Type B pancreatic cell (in vitro differentiated cells): Measurements from ENCODE around the gene COL5A3. TPM values are rescaled to one million over a fixed set of nuclear protein-coding genes. Genes with fewer than 3 reads are reported as not detected.

Experiments used
- DNase-seq: peaks from one replicate; pipeline ENCODE4 v3.0.0; 2021; ENCODE audit warnings: mixed read lengths; ENCODE audit not compliant: unreplicated experiment; ENCODE audit errors: extremely low spot score
- H3K27ac Mint-ChIP-seq: 2 replicates; pipeline ENCODE4 v1.8.0; 2021; ENCODE audit warnings: mild to moderate bottlenecking, mixed read lengths
- H3K27me3 Mint-ChIP-seq: 2 replicates; pipeline ENCODE4 v1.8.0; 2021; ENCODE audit warnings: mixed read lengths
- H3K36me3 Mint-ChIP-seq: 2 replicates; pipeline ENCODE4 v1.8.0; 2021; ENCODE audit warnings: mixed read lengths
- H3K4me1 Mint-ChIP-seq: one replicate; pipeline ENCODE4 v1.8.0; 2021; ENCODE audit warnings: mixed read lengths; ENCODE audit not compliant: unreplicated experiment
- H3K4me3 Mint-ChIP-seq: 2 replicates; pipeline ENCODE4 v1.8.0; 2021; ENCODE audit warnings: mild to moderate bottlenecking, mixed read lengths
- H3K9me3 Mint-ChIP-seq: 2 replicates; pipeline ENCODE4 v1.8.0; 2021; ENCODE audit warnings: mixed read lengths
- microRNA-seq: library from miRNA; unstranded; fragments of <30 nt; microRNA quantifications from one replicate; pipeline ENCODE4, GENCODE V29; 2020
- total RNA-seq: library from RNA; stranded (reverse); gene quantifications from 2 replicates; pipeline ENCODE4 v1.2.1, GENCODE V29; 2021; ENCODE audit warnings: low replicate concordance
- TF ChIP-seq, protein P1 (sequence below): fragments of 200-600 bp; sonication (generic); conservative IDR thresholded peaks from 2 replicates; pipeline ENCODE4 v1.5.0; 2021; ENCODE audit warnings: antibody characterized with exemption, mild to moderate bottlenecking

The COL5A3 gene
- total RNA-seq, 1 donor from 2014 or later: 6.2 TPM

DNA sequence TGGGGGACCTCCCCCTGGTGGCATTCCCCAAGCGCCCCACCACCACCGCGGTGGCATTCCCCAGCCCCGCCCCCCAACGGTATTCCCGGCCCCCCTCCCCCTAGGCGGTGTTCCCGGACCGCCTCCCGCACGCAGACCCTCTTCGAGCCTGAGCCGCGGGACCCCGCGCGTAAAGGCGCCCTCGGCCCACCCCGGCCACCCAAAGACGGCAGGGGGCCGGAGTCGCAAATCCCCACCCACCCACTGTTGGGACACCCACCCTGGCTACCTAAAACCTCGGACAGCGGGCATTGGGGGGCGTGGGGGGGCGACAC, 96.3 kb downstream of the COL5A3 start:
- peaks cover 5% of the 10 kb centered on the region for H3K27me3 Mint-ChIP-seq
- H3K4me3 Mint-ChIP-seq: peak overlapping the region; percentile 84
- H3K4me1 Mint-ChIP-seq: peaks cover 13% of the 10 kb centered on the region
- TF ChIP-seq, protein P1, sequence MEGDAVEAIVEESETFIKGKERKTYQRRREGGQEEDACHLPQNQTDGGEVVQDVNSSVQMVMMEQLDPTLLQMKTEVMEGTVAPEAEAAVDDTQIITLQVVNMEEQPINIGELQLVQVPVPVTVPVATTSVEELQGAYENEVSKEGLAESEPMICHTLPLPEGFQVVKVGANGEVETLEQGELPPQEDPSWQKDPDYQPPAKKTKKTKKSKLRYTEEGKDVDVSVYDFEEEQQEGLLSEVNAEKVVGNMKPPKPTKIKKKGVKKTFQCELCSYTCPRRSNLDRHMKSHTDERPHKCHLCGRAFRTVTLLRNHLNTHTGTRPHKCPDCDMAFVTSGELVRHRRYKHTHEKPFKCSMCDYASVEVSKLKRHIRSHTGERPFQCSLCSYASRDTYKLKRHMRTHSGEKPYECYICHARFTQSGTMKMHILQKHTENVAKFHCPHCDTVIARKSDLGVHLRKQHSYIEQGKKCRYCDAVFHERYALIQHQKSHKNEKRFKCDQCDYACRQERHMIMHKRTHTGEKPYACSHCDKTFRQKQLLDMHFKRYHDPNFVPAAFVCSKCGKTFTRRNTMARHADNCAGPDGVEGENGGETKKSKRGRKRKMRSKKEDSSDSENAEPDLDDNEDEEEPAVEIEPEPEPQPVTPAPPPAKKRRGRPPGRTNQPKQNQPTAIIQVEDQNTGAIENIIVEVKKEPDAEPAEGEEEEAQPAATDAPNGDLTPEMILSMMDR: no peak
- H3K36me3 Mint-ChIP-seq: no peaks in the 10 kb centered on the region
- no peaks in the 10 kb centered on the region for H3K9me3 Mint-ChIP-seq
- H3K27ac Mint-ChIP-seq: no peak overlapping the region
- DNase-seq: no peak

DNA sequence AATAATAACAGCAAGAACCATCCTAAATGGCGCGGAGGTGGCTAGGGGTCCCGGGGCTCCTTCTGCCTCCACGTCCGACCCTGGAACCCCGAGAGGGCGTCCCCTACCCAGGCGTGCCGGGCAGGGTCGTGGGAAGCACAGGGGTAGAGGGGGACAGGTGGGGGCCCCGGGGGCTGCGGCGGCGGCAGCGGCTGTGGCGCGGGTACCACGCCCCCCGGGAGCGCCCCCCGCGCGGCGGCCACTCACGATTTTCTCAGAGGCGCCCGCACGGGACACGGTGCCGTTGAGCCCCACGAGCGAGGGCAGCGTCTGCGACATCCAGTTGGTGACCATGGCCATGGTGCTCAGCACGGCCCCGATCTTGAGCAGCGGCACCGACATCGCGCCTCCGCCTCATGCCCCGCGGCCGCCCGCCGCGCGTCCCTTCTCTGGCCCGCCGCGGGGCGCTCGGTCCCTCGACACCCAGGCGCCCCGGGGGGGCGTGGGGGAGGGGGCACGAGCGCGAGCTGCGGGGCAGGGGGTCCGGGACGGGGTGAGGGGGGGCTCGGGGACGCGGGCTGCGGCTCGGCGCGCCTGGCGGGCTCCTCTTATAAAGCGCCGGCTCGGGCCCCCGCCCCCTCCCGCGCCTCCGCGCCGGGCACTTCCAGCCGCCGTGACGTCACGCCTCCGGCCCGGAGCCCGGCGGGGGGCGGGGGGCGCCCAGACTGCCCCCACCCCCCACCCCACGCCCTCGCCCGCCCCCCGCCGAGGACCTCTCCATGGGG, 96.9 kb downstream of the COL5A3 start:
- H3K27ac Mint-ChIP-seq: no peak overlapping the region
- TF ChIP-seq, protein P1: no peak
- H3K36me3 Mint-ChIP-seq: no peaks in the 10 kb centered on the region
- H3K9me3 Mint-ChIP-seq: no peaks in the 10 kb centered on the region
- H3K4me3 Mint-ChIP-seq: no peak overlapping the region
- peaks cover 5% of the 10 kb centered on the region for H3K27me3 Mint-ChIP-seq
- peaks cover 13% of the 10 kb centered on the region for H3K4me1 Mint-ChIP-seq
- DNase-seq: no peak

- DNase-seq: no peak
- Mint-ChIP-seq H3K27ac (peak overlapping the region; percentile 70), H3K4me3 (no peak overlapping the region), H3K9me3 (no peaks in the 10 kb centered on the region), H3K36me3 (no peaks in the 10 kb centered on the region), H3K27me3 (peaks cover 5% of the 10 kb centered on the region), H3K4me1 (peaks cover 12% of the 10 kb centered on the region)
- TF ChIP-seq, protein P1: no peak
Measured at GRCh38 chr19:9912551-9913236, 97.6 kb downstream of the COL5A3 start.

DNA sequence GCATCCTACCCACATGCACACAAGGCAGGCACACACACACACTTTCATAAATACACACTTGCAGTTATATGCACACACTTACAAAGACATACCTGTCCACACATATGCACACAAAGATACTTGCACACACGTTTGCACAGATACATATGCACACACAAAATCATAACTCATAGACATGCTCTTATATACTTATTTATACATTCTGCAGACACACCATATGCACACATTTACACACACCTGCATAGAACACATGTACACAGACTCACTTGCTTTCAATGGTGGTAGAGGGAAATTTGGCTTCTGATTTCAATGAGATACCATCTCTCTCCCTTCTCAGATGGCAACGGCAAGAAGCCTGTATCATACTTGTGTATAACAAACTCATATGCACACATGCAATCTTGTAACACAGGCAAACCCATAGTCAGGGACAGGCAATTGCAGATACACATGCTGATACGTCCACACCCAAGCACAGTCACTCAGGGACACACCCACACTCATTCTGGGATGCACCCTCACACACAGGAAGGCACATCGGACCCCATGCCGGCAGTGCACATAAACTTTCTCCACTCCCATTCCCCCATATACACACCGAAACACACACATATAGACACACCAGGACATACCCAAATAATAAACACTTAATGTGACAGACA, 98.6 kb downstream of the COL5A3 start:
- TF ChIP-seq, protein P1: no peak
- Mint-ChIP-seq H3K9me3 (no peaks in the 10 kb centered on the region), H3K4me1 (peaks cover 6% of the 10 kb centered on the region), H3K36me3 (no peaks in the 10 kb centered on the region), H3K4me3 (no peak overlapping the region), H3K27me3 (peaks cover 5% of the 10 kb centered on the region), H3K27ac (no peak overlapping the region)
- no peak for DNase-seq

DNA sequence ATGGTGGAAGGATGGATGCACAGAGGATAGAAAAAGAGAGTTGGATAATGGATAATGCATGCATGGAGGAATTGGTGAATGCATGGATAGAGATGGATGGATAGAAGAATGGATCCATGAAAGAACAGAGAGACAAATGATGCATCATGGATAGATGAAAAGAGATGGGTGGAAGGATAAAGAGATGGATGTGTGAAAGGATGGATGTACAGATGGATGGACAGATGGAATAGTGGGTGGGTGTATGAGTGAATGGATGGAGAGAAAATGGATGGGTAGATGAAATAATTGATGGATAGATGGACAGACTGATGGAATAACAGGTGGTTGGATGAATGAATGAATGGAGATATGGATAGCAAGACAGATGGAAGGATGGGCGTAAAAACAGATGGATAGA, 99.7 kb downstream of the COL5A3 start:
- Mint-ChIP-seq H3K4me1 (peaks cover 6% of the 10 kb centered on the region), H3K4me3 (no peak overlapping the region), H3K9me3 (no peaks in the 10 kb centered on the region), H3K36me3 (no peaks in the 10 kb centered on the region), H3K27ac (no peak overlapping the region), H3K27me3 (peaks cover 5% of the 10 kb centered on the region)
- TF ChIP-seq, protein P1: no peak
- no peak for DNase-seq

Small RNAs within 50 kb of the gene (microRNA-seq; reads per million reads assigned to microRNA genes)
- gene MIR5589: not detected

Other genes starting within 250 kb of the COL5A3 start
- 9.8 and 17.4 TPM in 2 replicates for gene ZNF846, start 241.8 kb downstream of the COL5A3 start, total RNA-seq
- 27.8 and 31.4 TPM in 2 replicates for gene FBXL12, start 191.4 kb downstream of the COL5A3 start, total RNA-seq
- 347 and 362 TPM in 2 replicates for gene UBL5, start 182.6 kb downstream of the COL5A3 start, total RNA-seq
- 59.9 and 69.6 TPM in 2 replicates for gene PIN1, start 175.2 kb downstream of the COL5A3 start, total RNA-seq
- gene OLFM2, start 74.0 kb downstream of the COL5A3 start, total RNA-seq: 33.1 and 38.6 TPM in 2 replicates
- not detected in 2 replicates for gene RDH8, start 3.0 kb upstream of the COL5A3 start, total RNA-seq
- 16.8 and 18.9 TPM in 2 replicates for gene SHFL, start 75.8 kb upstream of the COL5A3 start, total RNA-seq
- 0.27 TPM in 1 of 2 replicates, not detected in the other for gene ANGPTL6, start 92.2 kb upstream of the COL5A3 start, total RNA-seq
- gene PPAN, start 95.9 kb upstream of the COL5A3 start, total RNA-seq: 59.2 and 62.4 TPM in 2 replicates
- 22.7 and 26.0 TPM in 2 replicates for gene P2RY11, start 101.2 kb upstream of the COL5A3 start, total RNA-seq
- gene EIF3G, start 109.4 kb upstream of the COL5A3 start, total RNA-seq: 179 and 215 TPM in 2 replicates
- gene DNMT1, start 184.4 kb upstream of the COL5A3 start, total RNA-seq: 85.0 and 167 TPM in 2 replicates
- 8.0 and 23.3 TPM in 2 replicates for gene S1PR2, start 220.8 kb upstream of the COL5A3 start, total RNA-seq
- 67.3 and 68.0 TPM in 2 replicates for gene MRPL4, start 241.7 kb upstream of the COL5A3 start, total RNA-seq